Measurements from ENCODE around the gene PTH2.
"Not testable (repeated sequence)": the region's sequence is repeated elsewhere in the genome, so short reads cannot be mapped to it uniquely, and the experiment has no call there.

The PTH2 gene

GRCh38 chr19:49374665-49375434, 48.4 kb downstream of the PTH2 start:
- no peak for DNase-seq

GRCh38 chr19:49373174-49373573, 50.1 kb downstream of the PTH2 start:
- not testable (repeated sequence) for DNase-seq
